DOHH2 (cell line): ENCODE data around the gene ANKRD6.
A peak's percentile ranks its signal among the peaks of the same experiment; 100 is the strongest.

ENCODE experiments used
- H3F3A ChIP-seq: fragments of 200-600 bp; sonication (generic), shearing (Covaris generic); 2 replicates; pipeline ENCODE4 v1.6.0; 2016; ENCODE audit warnings: antibody characterized with exemption, mild to moderate bottlenecking; ENCODE audit not compliant: control insufficient read depth, insufficient read depth
- H3K27ac ChIP-seq: fragments of 200-600 bp; sonication (generic); 2 replicates; pipeline ENCODE4 v1.5.1; 2014; ENCODE audit warnings: low read depth, mild to moderate bottlenecking, low read length, moderate library complexity
- H3K27me3 ChIP-seq: fragments of 200-600 bp; sonication (generic); 2 replicates; pipeline ENCODE4 v1.6.1; 2014; ENCODE audit warnings: mild to moderate bottlenecking, low read length, mixed read lengths; ENCODE audit not compliant: control insufficient read depth
- H3K36me3 ChIP-seq: fragments of 200-600 bp; sonication (generic); 2 replicates; pipeline ENCODE4 v1.6.1; 2014; ENCODE audit warnings: mild to moderate bottlenecking, low read length, moderate library complexity, mixed read lengths; ENCODE audit not compliant: control insufficient read depth
- H3K4me1 ChIP-seq: fragments of 200-600 bp; sonication (generic); 2 replicates; pipeline ENCODE4 v1.6.1; 2014; ENCODE audit warnings: mild to moderate bottlenecking, low read length, mixed read lengths; ENCODE audit not compliant: control insufficient read depth
- H3K4me2 ChIP-seq: fragments of 200-600 bp; sonication (generic); 2 replicates; pipeline ENCODE4 v1.6.0; 2014; ENCODE audit warnings: mild to moderate bottlenecking, low read length, moderate library complexity
- H3K4me3 ChIP-seq: fragments of 200-600 bp; sonication (generic); 2 replicates; pipeline ENCODE4 v1.5.1; 2014; ENCODE audit warnings: mild to moderate bottlenecking, low read length, mixed read lengths
- H3K79me2 ChIP-seq: fragments of 200-600 bp; sonication (generic); 2 replicates; pipeline ENCODE4 v1.6.1; 2014; ENCODE audit warnings: mild to moderate bottlenecking, low read length, mixed read lengths; ENCODE audit not compliant: control insufficient read depth
- H3K9me2 ChIP-seq: fragments of 200-600 bp; sonication (generic); replicated peaks from 2 replicates; pipeline ENCODE4 v1.6.1; 2014; ENCODE audit warnings: mild to moderate bottlenecking, low read length, mixed read lengths; ENCODE audit not compliant: control insufficient read depth
- H3K9me3 ChIP-seq: fragments of 200-600 bp; sonication (generic); 2 replicates; pipeline ENCODE4 v1.6.1; 2014; ENCODE audit warnings: antibody characterized with exemption, low read length, mixed read lengths; ENCODE audit not compliant: control insufficient read depth, insufficient read depth
- H4K20me1 ChIP-seq: fragments of 200-600 bp; sonication (generic); 2 replicates; pipeline ENCODE4 v1.6.0; 2014; ENCODE audit warnings: low read depth, mild to moderate bottlenecking, antibody characterized with exemption, low read length, moderate library complexity; ENCODE audit not compliant: control insufficient read depth, insufficient read depth
- CTCF ChIP-seq: fragments of 200-600 bp; sonication (generic); IDR thresholded peaks from one replicate; pipeline ENCODE4 v1.5.1; 2014; ENCODE audit warnings: antibody characterized with exemption, mild to moderate bottlenecking, low read depth, low read length; ENCODE audit not compliant: poor library complexity, severe bottlenecking
- EZH2phosphoT487 ChIP-seq: fragments of 200-600 bp; sonication (generic); IDR thresholded peaks from 2 replicates; pipeline ENCODE4 v1.6.1; 2017; ENCODE audit warnings: borderline replicate concordance, mild to moderate bottlenecking, antibody characterized with exemption, low read length, moderate library complexity, mixed read lengths

The ANKRD6 gene

GRCh38 chr6:89386917-89387491 lies 45.9 kb upstream of the ANKRD6 start:
- H3K4me1 ChIP-seq, result peaks cover 38% of the 10 kb centered on the region
- H3K9me2 ChIP-seq, result no peaks in the 10 kb centered on the region
- no peaks in the 10 kb centered on the region for H3K79me2 ChIP-seq
- H3K27ac ChIP-seq, result peak overlapping the region; percentile 46
- peak overlapping the region; percentile 71 for H3K4me2 ChIP-seq
- no peaks in the 10 kb centered on the region for H3K9me3 ChIP-seq
- no peaks in the 10 kb centered on the region for H4K20me1 ChIP-seq
- no peaks in the 10 kb centered on the region for H3K27me3 ChIP-seq
- no peak for TF ChIP-seq EZH2phosphoT487
- no peak for TF ChIP-seq CTCF
- peaks cover 5% of the 10 kb centered on the region for H3F3A ChIP-seq
- no peaks in the 10 kb centered on the region for H3K36me3 ChIP-seq
- H3K4me3 ChIP-seq, result peak overlapping the region; percentile 56

- peaks cover 39% of the 10 kb centered on the region for H3K4me1 ChIP-seq
- H3K4me2 ChIP-seq, result peak overlapping the region; percentile 71
- H3K9me3 ChIP-seq, result no peaks in the 10 kb centered on the region
- no peaks in the 10 kb centered on the region for H3K9me2 ChIP-seq
- H3K27me3 ChIP-seq, result no peaks in the 10 kb centered on the region
- H3K79me2 ChIP-seq, result no peaks in the 10 kb centered on the region
- peak overlapping the region; percentile 46 for H3K27ac ChIP-seq
- peak overlapping the region; percentile 56 for H3K4me3 ChIP-seq
- H3F3A ChIP-seq, result peaks cover 5% of the 10 kb centered on the region
- H3K36me3 ChIP-seq, result no peaks in the 10 kb centered on the region
- no peaks in the 10 kb centered on the region for H4K20me1 ChIP-seq
- TF ChIP-seq EZH2phosphoT487 (no peak), CTCF (no peak)
Measured at GRCh38 chr6:89387516-89388201, 45.3 kb upstream of the ANKRD6 start.

- peaks cover 5% of the 10 kb centered on the region for H3F3A ChIP-seq
- no peak for TF ChIP-seq CTCF
- H3K4me2 ChIP-seq, result no peak overlapping the region
- H3K9me2 ChIP-seq, result no peaks in the 10 kb centered on the region
- no peaks in the 10 kb centered on the region for H3K9me3 ChIP-seq
- no peaks in the 10 kb centered on the region for H3K36me3 ChIP-seq
- H3K27me3 ChIP-seq, result no peaks in the 10 kb centered on the region
- H3K4me1 ChIP-seq, result peaks cover 51% of the 10 kb centered on the region
- no peak overlapping the region for H3K27ac ChIP-seq
- H3K4me3 ChIP-seq, result no peak overlapping the region
- H4K20me1 ChIP-seq, result no peaks in the 10 kb centered on the region
- no peaks in the 10 kb centered on the region for H3K79me2 ChIP-seq
Measured at GRCh38 chr6:89388846-89389245, 44.1 kb upstream of the ANKRD6 start.
